HEK293T (cell line): Measurements from ENCODE around the gene PCDHA10.

Source experiments
- ARNT ChIP-seq: fragments of 450-650 bp; IDR thresholded peaks from 2 replicates; pipeline ENCODE4 v1.6.1; 2017; ENCODE audit warnings: mild to moderate bottlenecking
- BHLHE40 ChIP-seq: fragments of 450-650 bp; IDR thresholded peaks from 2 replicates; pipeline ENCODE4 v1.6.1; 2016; ENCODE audit warnings: mild to moderate bottlenecking, moderate library complexity, borderline replicate concordance
- FOXM1 ChIP-seq: fragments of 450-650 bp; IDR thresholded peaks from 2 replicates; pipeline ENCODE4 v1.6.1; 2017; ENCODE audit warnings: mild to moderate bottlenecking, borderline replicate concordance
- HDGF ChIP-seq: fragments of 450-650 bp; IDR thresholded peaks from 2 replicates; pipeline ENCODE4 v1.6.1; 2017; ENCODE audit warnings: antibody characterized with exemption, borderline replicate concordance
- NFRKB ChIP-seq: fragments of 450-650 bp; IDR thresholded peaks from 2 replicates; pipeline ENCODE4 v1.6.1; 2016; ENCODE audit warnings: mild to moderate bottlenecking, moderate library complexity
- SP1 ChIP-seq: fragments of 450-650 bp; IDR thresholded peaks from 2 replicates; pipeline ENCODE4 v1.6.1; 2017
- SUZ12 ChIP-seq: fragments of 450-650 bp; IDR thresholded peaks from 2 replicates; pipeline ENCODE4 v1.6.1; 2016; ENCODE audit warnings: mild to moderate bottlenecking

- TF ChIP-seq ARNT (no peak), SP1 (no peak), NFRKB (no peak), FOXM1 (no peak), SUZ12 (no peak), BHLHE40 (no peak), HDGF (no peak)
Observed at GRCh38 chr5:140835622-140836510, 19.8 kb upstream of the PCDHA10 start.
